ENCODE measurements around the gene ADORA3. TPM values are rescaled to one million over a fixed set of nuclear protein-coding genes. Genes with fewer than 3 reads are reported as not detected.

The ADORA3 gene
- total RNA-seq, 1 donor = not detected

DNA sequence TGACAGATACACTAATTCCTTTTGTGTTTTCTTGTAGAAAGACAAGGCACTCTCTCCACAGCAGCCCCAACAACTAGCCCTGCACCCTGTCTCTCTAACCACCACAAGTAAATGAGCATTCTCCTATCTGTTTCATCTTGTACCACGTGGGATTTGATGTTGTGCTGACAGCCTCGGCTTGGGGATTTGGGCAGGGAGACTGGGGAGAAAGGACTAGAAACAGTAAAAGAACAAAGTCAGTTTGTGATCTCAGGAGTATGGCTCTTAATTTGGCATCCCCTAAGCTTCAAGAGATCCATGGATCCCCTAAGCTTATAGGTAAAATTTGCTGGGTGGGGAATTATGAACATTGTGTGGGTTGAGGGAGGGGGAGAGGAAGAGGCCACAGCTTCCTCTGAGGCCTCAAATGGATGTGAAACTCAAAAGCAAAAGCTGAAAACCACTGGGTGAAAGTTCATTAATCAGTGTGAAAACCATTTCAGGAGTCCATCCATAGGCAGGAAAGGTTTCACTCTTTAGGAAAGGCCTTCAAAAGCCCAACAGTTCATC, 26.6 kb downstream of the ADORA3 start:
- DNase-seq (ENCODE audit: low read depth) = no peak
- TF ChIP-seq, protein P1, sequence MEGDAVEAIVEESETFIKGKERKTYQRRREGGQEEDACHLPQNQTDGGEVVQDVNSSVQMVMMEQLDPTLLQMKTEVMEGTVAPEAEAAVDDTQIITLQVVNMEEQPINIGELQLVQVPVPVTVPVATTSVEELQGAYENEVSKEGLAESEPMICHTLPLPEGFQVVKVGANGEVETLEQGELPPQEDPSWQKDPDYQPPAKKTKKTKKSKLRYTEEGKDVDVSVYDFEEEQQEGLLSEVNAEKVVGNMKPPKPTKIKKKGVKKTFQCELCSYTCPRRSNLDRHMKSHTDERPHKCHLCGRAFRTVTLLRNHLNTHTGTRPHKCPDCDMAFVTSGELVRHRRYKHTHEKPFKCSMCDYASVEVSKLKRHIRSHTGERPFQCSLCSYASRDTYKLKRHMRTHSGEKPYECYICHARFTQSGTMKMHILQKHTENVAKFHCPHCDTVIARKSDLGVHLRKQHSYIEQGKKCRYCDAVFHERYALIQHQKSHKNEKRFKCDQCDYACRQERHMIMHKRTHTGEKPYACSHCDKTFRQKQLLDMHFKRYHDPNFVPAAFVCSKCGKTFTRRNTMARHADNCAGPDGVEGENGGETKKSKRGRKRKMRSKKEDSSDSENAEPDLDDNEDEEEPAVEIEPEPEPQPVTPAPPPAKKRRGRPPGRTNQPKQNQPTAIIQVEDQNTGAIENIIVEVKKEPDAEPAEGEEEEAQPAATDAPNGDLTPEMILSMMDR (IDR thresholded peaks at IDR 0.05; ENCODE audit: insufficient read depth, low read depth, low read length) = no peak

DNA sequence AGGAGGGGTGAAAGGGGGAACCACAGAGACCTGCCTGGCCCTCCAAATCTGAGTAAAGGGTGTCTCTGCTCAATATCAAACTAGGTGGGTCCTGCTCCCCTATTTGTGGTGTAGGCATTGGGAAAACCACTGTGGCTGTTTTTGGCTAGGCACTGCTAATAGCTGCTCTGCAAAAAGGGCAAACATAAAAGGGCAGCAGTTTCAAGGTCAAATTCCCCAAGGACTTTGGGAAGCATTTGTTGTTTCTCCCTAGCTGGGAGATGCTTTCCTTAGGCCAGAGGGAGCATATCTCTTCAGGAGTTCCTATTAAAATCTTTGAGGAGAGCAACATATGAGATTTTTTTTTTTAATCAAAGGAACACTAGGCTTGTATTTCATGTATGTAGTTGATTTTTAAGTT, 27.2 kb downstream of the ADORA3 start:
- TF ChIP-seq, protein P1 (IDR thresholded peaks at IDR 0.05; ENCODE audit: insufficient read depth, low read depth, low read length) = no peak
- no peak for DNase-seq (ENCODE audit: low read depth)
- no peak overlapping the region for H3K4me3 ChIP-seq (ENCODE audit: low read depth, low read length)

More for the DNA sequence above, 26.6 kb downstream of the ADORA3 start:
- no peak overlapping the region for H3K4me3 ChIP-seq (ENCODE audit: low read depth, low read length)

DNA sequence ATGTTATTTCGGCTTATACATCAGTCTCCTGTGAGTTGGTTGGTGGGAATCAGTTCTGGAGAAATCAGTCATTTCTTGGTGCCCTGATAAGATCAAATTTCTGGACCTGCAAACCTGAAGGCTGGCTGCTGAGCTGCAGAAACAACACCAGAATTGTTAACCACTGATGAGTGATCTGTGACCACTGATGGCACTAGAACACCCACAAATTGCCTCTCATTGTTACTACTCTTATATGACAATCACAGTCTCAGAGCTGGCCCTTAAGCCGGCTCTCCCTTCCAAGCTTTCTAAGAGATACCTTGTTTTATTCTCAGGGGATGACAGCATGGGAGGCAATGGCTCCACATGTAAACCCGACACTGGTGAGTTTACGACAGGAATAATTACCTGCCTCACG, 27.7 kb downstream of the ADORA3 start:
- H3K4me3 ChIP-seq (ENCODE audit: low read depth, low read length) = no peak overlapping the region
- TF ChIP-seq, protein P1 (IDR thresholded peaks at IDR 0.05; ENCODE audit: insufficient read depth, low read depth, low read length) = no peak
- no peak for DNase-seq (ENCODE audit: low read depth)

DNA sequence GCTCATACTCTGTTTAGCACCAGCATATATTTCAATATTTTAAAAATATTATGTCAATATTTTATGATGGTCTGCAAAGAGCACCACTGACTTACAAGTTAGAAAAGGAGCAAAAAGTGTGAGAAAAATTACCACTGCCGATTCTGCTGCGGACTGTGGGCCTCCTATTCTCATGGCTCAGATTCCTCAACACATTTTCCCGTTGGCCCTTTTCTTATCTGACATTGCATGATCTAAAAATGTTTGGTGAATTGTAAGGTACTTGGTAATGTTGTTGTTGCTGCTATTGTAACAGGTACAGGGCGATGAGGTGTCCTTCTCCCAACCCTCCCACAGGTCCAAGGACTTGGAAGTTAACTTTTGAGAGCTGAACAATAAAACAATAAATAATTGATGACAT, 28.9 kb downstream of the ADORA3 start:
- DNase-seq (ENCODE audit: low read depth) = no peak
- TF ChIP-seq, protein P1 (IDR thresholded peaks at IDR 0.05; ENCODE audit: insufficient read depth, low read depth, low read length) = no peak
- H3K4me3 ChIP-seq (ENCODE audit: low read depth, low read length) = no peak overlapping the region

DNA sequence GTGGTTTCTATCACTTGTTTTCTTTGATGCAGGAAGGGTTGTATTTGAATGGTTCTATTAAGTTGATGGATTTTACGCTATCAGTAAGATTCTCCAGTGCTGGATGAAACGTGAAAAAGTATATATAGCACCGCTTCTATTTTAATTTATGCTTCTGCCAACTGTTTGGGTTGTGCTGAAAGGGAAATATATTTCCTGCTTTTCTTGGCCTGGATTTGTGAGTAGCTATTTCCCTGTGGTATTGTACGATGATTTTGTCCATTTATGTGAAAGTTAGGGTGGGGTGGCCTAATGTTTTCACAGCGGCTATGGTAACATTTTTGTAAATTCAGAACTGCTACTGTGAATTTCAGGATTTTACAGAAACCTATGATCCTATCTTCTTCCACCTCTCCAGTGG, 29.3 kb downstream of the ADORA3 start:
- TF ChIP-seq, protein P1 (IDR thresholded peaks at IDR 0.05; ENCODE audit: insufficient read depth, low read depth, low read length) = no peak
- no peak for DNase-seq (ENCODE audit: low read depth)
- no peak overlapping the region for H3K4me3 ChIP-seq (ENCODE audit: low read depth, low read length)

DNA sequence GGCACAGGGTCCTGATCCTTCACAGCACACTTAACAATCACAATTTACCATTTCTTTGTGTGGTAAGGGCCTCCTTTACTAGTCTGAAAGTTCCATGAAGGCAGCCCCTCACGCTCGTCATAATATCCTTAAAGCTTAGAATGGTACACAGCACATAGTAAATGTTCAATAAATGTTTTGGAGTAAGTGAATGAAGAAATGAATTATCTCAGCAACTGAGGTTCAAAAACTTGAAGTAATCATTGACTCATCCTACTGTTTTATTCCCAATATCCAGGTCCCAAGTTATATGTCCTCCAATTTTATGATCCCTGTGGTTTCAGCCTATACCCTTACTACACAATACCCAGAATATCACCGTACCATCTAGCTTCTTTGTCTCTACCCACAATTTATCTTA, 31.9 kb downstream of the ADORA3 start:
- TF ChIP-seq, protein P1 (IDR thresholded peaks at IDR 0.05; ENCODE audit: insufficient read depth, low read depth, low read length) = no peak
- no peak overlapping the region for H3K4me3 ChIP-seq (ENCODE audit: low read depth, low read length)
- no peak for DNase-seq (ENCODE audit: low read depth)

DNA sequence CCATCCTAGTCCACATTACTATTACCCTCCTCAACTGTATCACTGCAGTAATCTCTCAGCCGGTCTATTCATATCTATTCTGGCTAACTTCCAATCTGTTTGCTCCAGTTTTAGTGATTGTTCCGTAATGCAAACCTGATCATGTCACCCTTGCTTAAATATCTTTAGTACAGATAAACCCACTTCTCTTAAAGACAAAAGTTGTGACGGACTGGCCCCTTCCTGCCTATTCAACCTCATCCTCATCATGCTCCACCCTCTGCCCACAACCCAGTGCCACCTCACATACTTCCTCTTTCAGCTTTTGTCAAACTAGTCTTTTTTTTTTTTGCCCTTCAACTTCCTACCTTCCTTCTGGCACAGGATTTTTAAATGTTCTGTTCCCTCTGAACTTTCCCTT, 32.4 kb downstream of the ADORA3 start:
- DNase-seq (ENCODE audit: low read depth) = no peak
- H3K4me3 ChIP-seq (ENCODE audit: low read depth, low read length) = no peak overlapping the region
- TF ChIP-seq, protein P1 (IDR thresholded peaks at IDR 0.05; ENCODE audit: insufficient read depth, low read depth, low read length) = no peak

Measured in fibroblast of villous mesenchyme (primary cell).